Measurements from ENCODE around the gene MAN2B2. TPM values are rescaled to one million over a fixed set of nuclear protein-coding genes. Genes with fewer than 3 reads are reported as not detected.

MAN2B2 gene
- total and polyA plus RNA-seq, 9 of the 15 experiments (the other 6 are each of a cell fraction or from before 2014, with no cell fraction given) = 0.21 to 8.8 (median 3.7) TPM

DNA sequence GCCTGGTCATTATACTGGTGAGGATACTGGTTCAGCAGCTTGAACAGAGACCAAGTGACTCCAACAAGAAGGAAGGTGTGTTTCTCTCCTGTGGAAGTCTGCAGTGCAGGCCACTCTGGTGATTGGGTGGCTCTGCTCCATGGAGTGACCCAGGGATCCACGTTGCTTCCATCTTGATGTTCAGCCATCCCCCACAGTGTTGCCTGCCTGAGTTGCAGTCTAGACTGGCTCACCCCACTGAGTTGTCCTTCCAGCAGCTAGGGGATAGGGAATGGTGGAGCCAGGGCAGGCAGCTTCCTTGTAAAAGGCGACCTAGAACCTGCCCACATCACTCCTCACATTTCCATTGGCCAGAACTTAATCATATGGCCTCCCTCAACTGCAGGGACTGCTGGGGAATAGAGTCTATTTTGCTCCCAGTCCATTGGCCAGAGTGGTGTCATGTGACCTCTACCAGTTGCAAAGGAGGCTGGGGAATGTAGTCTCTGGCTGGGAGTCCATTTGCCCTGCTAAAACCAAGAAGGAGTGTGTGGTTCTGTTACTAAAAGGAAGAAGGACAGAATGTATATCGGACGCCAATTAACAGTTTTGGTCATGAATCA lies 8.0 kb downstream of the MAN2B2 start (continued):
- peak; percentile 46 for TF ChIP-seq RBM25 (IDR thresholded peaks at IDR 0.05; ENCODE audit: low read depth, low read length, severe bottlenecking)
- TF ChIP-seq, protein P1, sequence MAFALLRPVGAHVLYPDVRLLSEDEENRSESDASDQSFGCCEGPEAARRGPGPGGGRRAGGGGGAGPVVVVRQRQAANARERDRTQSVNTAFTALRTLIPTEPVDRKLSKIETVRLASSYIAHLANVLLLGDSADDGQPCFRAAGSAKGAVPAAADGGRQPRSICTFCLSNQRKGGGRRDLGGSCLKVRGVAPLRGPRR (CRISPR knock-in tag; IDR thresholded peaks at IDR 0.05) = no peak
- TF ChIP-seq FOXA1 (IDR thresholded peaks at IDR 0.05; ENCODE audit: borderline replicate concordance) = no peak
- no peak for TF ChIP-seq RBM15 (IDR thresholded peaks at IDR 0.05; ENCODE audit: insufficient read depth, low read length)
- TF ChIP-seq, protein P2, sequence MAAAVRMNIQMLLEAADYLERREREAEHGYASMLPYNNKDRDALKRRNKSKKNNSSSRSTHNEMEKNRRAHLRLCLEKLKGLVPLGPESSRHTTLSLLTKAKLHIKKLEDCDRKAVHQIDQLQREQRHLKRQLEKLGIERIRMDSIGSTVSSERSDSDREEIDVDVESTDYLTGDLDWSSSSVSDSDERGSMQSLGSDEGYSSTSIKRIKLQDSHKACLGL (CRISPR knock-in tag; IDR thresholded peaks at IDR 0.05; ENCODE audit: borderline replicate concordance, poor library complexity, severe bottlenecking) = no peak
- TF ChIP-seq ARID1B (IDR thresholded peaks at IDR 0.05) = no peak
- no peak for TF ChIP-seq E2F3 (CRISPR knock-in tag; IDR thresholded peaks at IDR 0.05)
- no peak for TF ChIP-seq ZNF668 (CRISPR knock-in tag; IDR thresholded peaks at IDR 0.05)
- no peak for TF ChIP-seq FIP1L1 (IDR thresholded peaks at IDR 0.05; ENCODE audit: low read depth, low read length, poor library complexity, severe bottlenecking)
- TF ChIP-seq, protein P3, sequence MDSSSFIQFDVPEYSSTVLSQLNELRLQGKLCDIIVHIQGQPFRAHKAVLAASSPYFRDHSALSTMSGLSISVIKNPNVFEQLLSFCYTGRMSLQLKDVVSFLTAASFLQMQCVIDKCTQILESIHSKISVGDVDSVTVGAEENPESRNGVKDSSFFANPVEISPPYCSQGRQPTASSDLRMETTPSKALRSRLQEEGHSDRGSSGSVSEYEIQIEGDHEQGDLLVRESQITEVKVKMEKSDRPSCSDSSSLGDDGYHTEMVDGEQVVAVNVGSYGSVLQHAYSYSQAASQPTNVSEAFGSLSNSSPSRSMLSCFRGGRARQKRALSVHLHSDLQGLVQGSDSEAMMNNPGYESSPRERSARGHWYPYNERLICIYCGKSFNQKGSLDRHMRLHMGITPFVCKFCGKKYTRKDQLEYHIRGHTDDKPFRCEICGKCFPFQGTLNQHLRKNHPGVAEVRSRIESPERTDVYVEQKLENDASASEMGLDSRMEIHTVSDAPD (CRISPR knock-in tag; IDR thresholded peaks at IDR 0.05) = no peak
- TF ChIP-seq XRCC5 (IDR thresholded peaks at IDR 0.05; ENCODE audit: low read depth, low read length) = no peak
- TF ChIP-seq HDAC6 (IDR thresholded peaks at IDR 0.05; ENCODE audit: low read depth, low read length) = no peak
- 0 out of 2 replicates have a peak, but pooled peaks have one; percentile 23 for TF ChIP-seq SUPT5H (IDR thresholded peaks at IDR 0.05)
- TF ChIP-seq RBM22 (IDR thresholded peaks at IDR 0.05; ENCODE audit: low read depth, low read length, poor library complexity, severe bottlenecking) = no peak
- TF ChIP-seq, protein P4, sequence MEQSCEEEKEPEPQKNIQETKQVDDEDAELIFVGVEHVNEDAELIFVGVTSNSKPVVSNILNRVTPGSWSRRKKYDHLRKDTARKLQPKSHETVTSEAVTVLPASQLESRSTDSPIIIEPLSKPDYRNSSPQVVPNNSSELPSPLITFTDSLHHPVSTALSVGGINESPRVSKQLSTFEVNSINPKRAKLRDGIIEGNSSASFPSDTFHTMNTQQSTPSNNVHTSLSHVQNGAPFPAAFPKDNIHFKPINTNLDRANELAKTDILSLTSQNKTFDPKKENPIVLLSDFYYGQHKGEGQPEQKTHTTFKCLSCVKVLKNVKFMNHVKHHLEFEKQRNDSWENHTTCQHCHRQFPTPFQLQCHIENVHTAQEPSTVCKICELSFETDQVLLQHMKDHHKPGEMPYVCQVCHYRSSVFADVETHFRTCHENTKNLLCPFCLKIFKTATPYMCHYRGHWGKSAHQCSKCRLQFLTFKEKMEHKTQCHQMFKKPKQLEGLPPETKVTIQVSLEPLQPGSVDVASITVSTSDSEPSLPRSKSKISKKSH (CRISPR knock-in tag; IDR thresholded peaks at IDR 0.05) = no peak
- TF ChIP-seq SIN3A (IDR thresholded peaks at IDR 0.05; ENCODE audit: borderline replicate concordance in 2 of 2, control insufficient read depth in 1 of 2, low read depth in 2 of 2, low read length in 2 of 2) = no peak
- no peak for TF ChIP-seq ZNF3 (CRISPR knock-in tag; IDR thresholded peaks at IDR 0.05)
- no peak for TF ChIP-seq HNRNPK (IDR thresholded peaks at IDR 0.05; ENCODE audit: low read depth, low read length, poor library complexity, severe bottlenecking)
- TF ChIP-seq HNRNPLL (IDR thresholded peaks at IDR 0.05; ENCODE audit: low read depth, low read length, poor library complexity, severe bottlenecking) = no peak
- no peak for TF ChIP-seq STAG1 (CRISPR knock-in tag; IDR thresholded peaks at IDR 0.05; ENCODE audit: borderline replicate concordance)
- TF ChIP-seq NFE2 (IDR thresholded peaks at IDR 0.05; ENCODE audit: low read depth) = no peak
- TF ChIP-seq ZNF134 (CRISPR knock-in tag; conservative IDR thresholded peaks at IDR 0.05) = no peak
- TF ChIP-seq, protein P5, sequence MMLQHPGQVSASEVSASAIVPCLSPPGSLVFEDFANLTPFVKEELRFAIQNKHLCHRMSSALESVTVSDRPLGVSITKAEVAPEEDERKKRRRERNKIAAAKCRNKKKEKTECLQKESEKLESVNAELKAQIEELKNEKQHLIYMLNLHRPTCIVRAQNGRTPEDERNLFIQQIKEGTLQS (IDR thresholded peaks at IDR 0.05) = no peak
- TF ChIP-seq, protein P5 (CRISPR knock-in tag; conservative IDR thresholded peaks at IDR 0.05) = no peak
- TF ChIP-seq ZNF175 (CRISPR knock-in tag; IDR thresholded peaks at IDR 0.05; ENCODE audit: low read depth) = no peak

All from K562 (cell line).